CD14-positive monocyte (primary cell): Measurements from ENCODE around the gene NDUFB8. TPM values are rescaled to one million over a fixed set of nuclear protein-coding genes. Genes with fewer than 3 reads are reported as not detected.

ENCODE experiments used
- DNase-seq, 3 donors: peaks; one replicate each; pipeline ENCODE4 v3.0.0-alpha.2; 2011 to 2022
- H2AFZ ChIP-seq: 2 replicates; pipeline ENCODE4 v1.6.0; 2012; ENCODE audit warnings: mild to moderate bottlenecking, low read depth, low read length, inconsistent platforms; ENCODE audit not compliant: insufficient read depth, poor library complexity, severe bottlenecking
- H3K27ac ChIP-seq, 2 donors: 1 replicate in 1 of 2; 2 replicates in 1 of 2; pipeline ENCODE4 v1.5.1; 2012 to 2013; ENCODE audit warnings: low read length in 2 of 2, control low read depth in 1 of 2, inconsistent platforms in 1 of 2, low read depth in 1 of 2, mild to moderate bottlenecking in 1 of 2
- H3K27me3 ChIP-seq, 2 donors: one replicate each; pipeline versions ENCODE4 v1.6.0 to v1.6.1; 2011 to 2013; ENCODE audit warnings: low read length in 2 of 2; ENCODE audit not compliant: control insufficient read depth in 2 of 2, insufficient read depth in 2 of 2
- H3K36me3 ChIP-seq, 2 donors: replicated peaks in 1 of 2; 1 replicate in 1 of 2; 2 replicates in 1 of 2; pipeline versions ENCODE4 v1.5.1 to v1.6.1; 2012 to 2013; ENCODE audit warnings: low read length in 2 of 2, control low read depth in 1 of 2, inconsistent platforms in 1 of 2, mild to moderate bottlenecking in 1 of 2; ENCODE audit not compliant: insufficient read depth in 2 of 2, control insufficient read depth in 1 of 2
- H3K4me1 ChIP-seq, 2 donors: 1 replicate in 1 of 2; 2 replicates in 1 of 2; pipeline versions ENCODE4 v1.5.1 to v1.6.1; 2012 to 2013; ENCODE audit warnings: low read length in 2 of 2, control low read depth in 1 of 2, inconsistent platforms in 1 of 2, mild to moderate bottlenecking in 1 of 2, moderate library complexity in 1 of 2; ENCODE audit not compliant: insufficient read depth in 2 of 2, control insufficient read depth in 1 of 2
- H3K4me2 ChIP-seq: replicated peaks from 2 replicates; pipeline ENCODE3; 2012; ENCODE audit warnings: low read length, moderate library complexity, mild to moderate bottlenecking; ENCODE audit not compliant: poor library complexity, severe bottlenecking; ENCODE audit errors: extremely low read depth
- H3K4me3 ChIP-seq, 3 experiments: fragments of 200-600 bp in 1 of 3; sonication (generic) in 1 of 3; replicated peaks in 1 of 3; 1 replicate in 2 of 3; 2 replicates in 1 of 3; pipeline ENCODE4 v1.5.1; 2011 to 2013; ENCODE audit warnings: low read length in 3 of 3, mild to moderate bottlenecking in 3 of 3, control low read depth in 2 of 3, low read depth in 2 of 3, inconsistent platforms in 1 of 3, moderate library complexity in 1 of 3
- H3K79me2 ChIP-seq: 2 replicates; pipeline ENCODE4 v1.6.0; 2012; ENCODE audit warnings: mild to moderate bottlenecking, control low read depth, inconsistent platforms, low read length, moderate library complexity; ENCODE audit not compliant: insufficient read depth
- H3K9ac ChIP-seq: 2 replicates; pipeline ENCODE4 v1.6.0; 2017; ENCODE audit warnings: low read length, mild to moderate bottlenecking; ENCODE audit not compliant: insufficient read depth, poor library complexity, severe bottlenecking
- H3K9me3 ChIP-seq, 2 donors: replicated peaks in 1 of 2; 1 replicate in 1 of 2; 2 replicates in 1 of 2; pipeline versions ENCODE4 v1.5.1 to v1.6.1; 2012 to 2013; ENCODE audit warnings: low read length in 2 of 2, control low read depth in 1 of 2; ENCODE audit not compliant: control insufficient read depth in 1 of 2, insufficient read depth in 1 of 2
- H4K20me1 ChIP-seq: 2 replicates; pipeline ENCODE4 v1.6.0; 2012; ENCODE audit warnings: mild to moderate bottlenecking, low read length, control low read depth, moderate library complexity; ENCODE audit not compliant: insufficient read depth
- H3K27ac Mint-ChIP-seq, 7 donors: one replicate each; pipeline ENCODE4 v1.8.0; 2020; ENCODE audit warnings: mild to moderate bottlenecking in 7 of 7, mixed read lengths in 7 of 7, moderate library complexity in 6 of 7, inconsistent platforms in 2 of 7
- H3K27me3 Mint-ChIP-seq, 3 donors: one replicate each; pipeline ENCODE4 v1.8.0; 2021 to 2022; ENCODE audit warnings: low read depth in 3 of 3, mild to moderate bottlenecking in 3 of 3, mixed read lengths in 3 of 3, moderate library complexity in 3 of 3, inconsistent platforms in 1 of 3
- H3K36me3 Mint-ChIP-seq, 2 donors: one replicate each; pipeline ENCODE4 v1.8.0; 2020; ENCODE audit warnings: mixed read lengths in 2 of 2, inconsistent platforms in 1 of 2, mild to moderate bottlenecking in 1 of 2
- H3K4me1 Mint-ChIP-seq: one replicate; pipeline ENCODE4 v1.8.0; 2020; ENCODE audit warnings: mild to moderate bottlenecking, mixed read lengths
- H3K4me3 Mint-ChIP-seq, 2 donors: one replicate each; pipeline ENCODE4 v1.8.0; 2020; ENCODE audit warnings: mild to moderate bottlenecking in 2 of 2, mixed read lengths in 2 of 2, moderate library complexity in 1 of 2
- H3K9me3 Mint-ChIP-seq, 7 donors: one replicate each; pipeline ENCODE4 v1.8.0; 2020 to 2022; ENCODE audit warnings: mixed read lengths in 7 of 7, mild to moderate bottlenecking in 6 of 7, moderate library complexity in 6 of 7, inconsistent platforms in 2 of 7
- CTCF ChIP-seq: fragments of 200-600 bp; IDR thresholded peaks from one replicate; pipeline ENCODE4 v1.8.0; 2022; ENCODE audit warnings: antibody characterized with exemption, mild to moderate bottlenecking
- WGBS: methylation state at CpG from one replicate; pipeline ENCODE4 v1.1.5; 2013; ENCODE audit warnings: missing lambda C conversion rate; ENCODE audit not compliant: insufficient coverage; 5-methylcytosine and 5-hydroxymethylcytosine counted together
- intact Hi-C, 2 donors: fragments of 100-400 bp; cut with micrococcal nuclease; formaldehyde crosslinking; loops; one replicate each; pipeline versions ENCODE4 v1.15.0 to v1.15.1; 2023
- polyA plus RNA-seq, 3 donors: library from polyadenylated mRNA; depleted of rRNA in 1 of 3; unstranded in 2 of 3; stranded (reverse) in 1 of 3; fragments of 300-500 nt in 2 of 3; fragments of >200 nt in 1 of 3; fragmentation: Illumina TruSeq in 2 of 3; gene quantifications; 1 replicate in 2 of 3; 2 replicates in 1 of 3; pipeline ENCODE4 v1.2.3, GENCODE V29; 2012 to 2021

NDUFB8 gene
- polyA plus RNA-seq, 3 donors = 124 to 419 (median 381) TPM

GRCh38 chr10:100566561-100566960 is 36.9 kb upstream of the NDUFB8 start:
- no peaks in the 10 kb centered on the region for H3K36me3 ChIP-seq
- H3K79me2 ChIP-seq = no peaks in the 10 kb centered on the region
- no peaks in the 10 kb centered on the region for H4K20me1 ChIP-seq
- TF ChIP-seq CTCF = no peak
- Mint-ChIP-seq H3K36me3 (peaks cover 3 to 8% of the 10 kb centered on the region in 2 donors), H3K27me3 (peaks cover 40 to 64% (median 61%) of the 10 kb centered on the region in 3 donors), H3K4me3 (peak overlapping the region in 1 of 2 donors; percentile 59), H3K27ac (no peak overlapping the region), H3K4me1 (peaks cover 14% of the 10 kb centered on the region), H3K9me3 (peaks cover 0 to 14% (median 10%) of the 10 kb centered on the region in 7 donors)
- intact Hi-C loops = loop anchor here in 1 of 2 donors (10.0 kb wide), 1 partner anchor 168 kb away; no protein-coding TSS in a partner anchor
- H3K27ac ChIP-seq = no peak overlapping the region
- H3K4me2 ChIP-seq = no peak overlapping the region
- WGBS = 70% methylated on average over 3 of the region's 3 CpGs
- no peak overlapping the region for H3K9ac ChIP-seq
- peaks cover 34 to 81% of the 10 kb centered on the region in 2 donors for H3K27me3 ChIP-seq
- peaks cover 10 to 14% of the 10 kb centered on the region in 2 donors for H3K4me1 ChIP-seq
- no peak overlapping the region for H2AFZ ChIP-seq
- no peak for DNase-seq
- no peak overlapping the region for H3K4me3 ChIP-seq
- peaks cover 2 to 14% of the 10 kb centered on the region in 2 donors for H3K9me3 ChIP-seq

- Histone ChIP-seq H3K4me1 (peaks cover 12 to 16% of the 10 kb centered on the region in 2 donors), H2AFZ (no peak overlapping the region), H3K27me3 (peaks cover 35 to 81% of the 10 kb centered on the region in 2 donors), H3K36me3 (no peaks in the 10 kb centered on the region), H3K9me3 (peaks cover 2 to 14% of the 10 kb centered on the region in 2 donors), H3K4me2 (no peak overlapping the region), H4K20me1 (no peaks in the 10 kb centered on the region), H3K27ac (no peak overlapping the region), H3K9ac (no peak overlapping the region), H3K4me3 (no peak overlapping the region), H3K79me2 (no peaks in the 10 kb centered on the region)
- peaks cover 18% of the 10 kb centered on the region for H3K4me1 Mint-ChIP-seq
- no peak overlapping the region for H3K4me3 Mint-ChIP-seq
- no peak overlapping the region for H3K27ac Mint-ChIP-seq
- WGBS = 81% methylated on average over 6 of the region's 9 CpGs
- no peak for TF ChIP-seq CTCF
- peaks cover 11 to 13% of the 10 kb centered on the region in 2 donors for H3K36me3 Mint-ChIP-seq
- no peak for DNase-seq
- peaks cover 0 to 16% (median 10%) of the 10 kb centered on the region in 7 donors for H3K9me3 Mint-ChIP-seq
- peaks cover 48 to 73% (median 68%) of the 10 kb centered on the region in 3 donors for H3K27me3 Mint-ChIP-seq
- intact Hi-C loops = loop anchor here in 1 of 2 donors (10.0 kb wide), 1 partner anchor 169 kb away; no protein-coding TSS in a partner anchor
Measured at GRCh38 chr10:100565206-100565985, 35.7 kb upstream of the NDUFB8 start.
